Fibroblast of lung (primary cell): ENCODE data around the gene LILRA5.
"Not testable (repeated sequence)": the region's sequence is repeated elsewhere in the genome, so short reads cannot be mapped to it uniquely, and the experiment has no call there.

Experiments used
- EZH2 ChIP-seq: IDR thresholded peaks from 2 replicates; pipeline ENCODE4 v1.5.1; 2012; ENCODE audit warnings: low read length, control low read depth, mild to moderate bottlenecking; ENCODE audit errors: missing control alignments
- TF ChIP-seq, protein P1 (sequence below), 2 donors: IDR thresholded peaks in 1 of 2; conservative IDR thresholded peaks in 1 of 2; 1 replicate in 1 of 2; 2 replicates in 1 of 2; pipeline ENCODE4 v1.5.1; 2011 to 2012; ENCODE audit warnings: low read length in 2 of 2, control low read depth in 1 of 2, inconsistent platforms in 1 of 2, low read depth in 1 of 2, mild to moderate bottlenecking in 1 of 2

- TF ChIP-seq EZH2, result not testable (repeated sequence)
- TF ChIP-seq, protein P1, sequence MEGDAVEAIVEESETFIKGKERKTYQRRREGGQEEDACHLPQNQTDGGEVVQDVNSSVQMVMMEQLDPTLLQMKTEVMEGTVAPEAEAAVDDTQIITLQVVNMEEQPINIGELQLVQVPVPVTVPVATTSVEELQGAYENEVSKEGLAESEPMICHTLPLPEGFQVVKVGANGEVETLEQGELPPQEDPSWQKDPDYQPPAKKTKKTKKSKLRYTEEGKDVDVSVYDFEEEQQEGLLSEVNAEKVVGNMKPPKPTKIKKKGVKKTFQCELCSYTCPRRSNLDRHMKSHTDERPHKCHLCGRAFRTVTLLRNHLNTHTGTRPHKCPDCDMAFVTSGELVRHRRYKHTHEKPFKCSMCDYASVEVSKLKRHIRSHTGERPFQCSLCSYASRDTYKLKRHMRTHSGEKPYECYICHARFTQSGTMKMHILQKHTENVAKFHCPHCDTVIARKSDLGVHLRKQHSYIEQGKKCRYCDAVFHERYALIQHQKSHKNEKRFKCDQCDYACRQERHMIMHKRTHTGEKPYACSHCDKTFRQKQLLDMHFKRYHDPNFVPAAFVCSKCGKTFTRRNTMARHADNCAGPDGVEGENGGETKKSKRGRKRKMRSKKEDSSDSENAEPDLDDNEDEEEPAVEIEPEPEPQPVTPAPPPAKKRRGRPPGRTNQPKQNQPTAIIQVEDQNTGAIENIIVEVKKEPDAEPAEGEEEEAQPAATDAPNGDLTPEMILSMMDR (conservative IDR thresholded peaks at IDR 0.05 in 1 of 2, IDR thresholded peaks at IDR 0.05 in 1 of 2; ENCODE audit: low read depth in 1 of 2, low read length in 2 of 2), result not testable (repeated sequence)
Observed at GRCh38 chr19:54286283-54286682, 26.7 kb downstream of the LILRA5 start.
